CD14-positive monocyte (primary cell): ENCODE results near the gene MTFMT. TPM values are rescaled to one million over a fixed set of nuclear protein-coding genes. Genes with fewer than 3 reads are reported as not detected.

Experiments
- DNase-seq, 3 donors: peaks; one replicate each; pipeline ENCODE4 v3.0.0-alpha.2; 2011 to 2022
- H2AFZ ChIP-seq: 2 replicates; pipeline ENCODE4 v1.6.0; 2012; ENCODE audit warnings: mild to moderate bottlenecking, low read depth, low read length, inconsistent platforms; ENCODE audit not compliant: insufficient read depth, poor library complexity, severe bottlenecking
- H3K27ac ChIP-seq, 2 donors: 1 replicate in 1 of 2; 2 replicates in 1 of 2; pipeline ENCODE4 v1.5.1; 2012 to 2013; ENCODE audit warnings: low read length in 2 of 2, control low read depth in 1 of 2, inconsistent platforms in 1 of 2, low read depth in 1 of 2, mild to moderate bottlenecking in 1 of 2
- H3K27me3 ChIP-seq, 2 donors: one replicate each; pipeline versions ENCODE4 v1.6.0 to v1.6.1; 2011 to 2013; ENCODE audit warnings: low read length in 2 of 2; ENCODE audit not compliant: control insufficient read depth in 2 of 2, insufficient read depth in 2 of 2
- H3K36me3 ChIP-seq, 2 donors: replicated peaks in 1 of 2; 1 replicate in 1 of 2; 2 replicates in 1 of 2; pipeline versions ENCODE4 v1.5.1 to v1.6.1; 2012 to 2013; ENCODE audit warnings: low read length in 2 of 2, control low read depth in 1 of 2, inconsistent platforms in 1 of 2, mild to moderate bottlenecking in 1 of 2; ENCODE audit not compliant: insufficient read depth in 2 of 2, control insufficient read depth in 1 of 2
- H3K4me1 ChIP-seq, 2 donors: 1 replicate in 1 of 2; 2 replicates in 1 of 2; pipeline versions ENCODE4 v1.5.1 to v1.6.1; 2012 to 2013; ENCODE audit warnings: low read length in 2 of 2, control low read depth in 1 of 2, inconsistent platforms in 1 of 2, mild to moderate bottlenecking in 1 of 2, moderate library complexity in 1 of 2; ENCODE audit not compliant: insufficient read depth in 2 of 2, control insufficient read depth in 1 of 2
- H3K4me2 ChIP-seq: replicated peaks from 2 replicates; pipeline ENCODE3; 2012; ENCODE audit warnings: low read length, moderate library complexity, mild to moderate bottlenecking; ENCODE audit not compliant: poor library complexity, severe bottlenecking; ENCODE audit errors: extremely low read depth
- H3K4me3 ChIP-seq, 3 experiments: fragments of 200-600 bp in 1 of 3; sonication (generic) in 1 of 3; replicated peaks in 1 of 3; 1 replicate in 2 of 3; 2 replicates in 1 of 3; pipeline ENCODE4 v1.5.1; 2011 to 2013; ENCODE audit warnings: low read length in 3 of 3, mild to moderate bottlenecking in 3 of 3, control low read depth in 2 of 3, low read depth in 2 of 3, inconsistent platforms in 1 of 3, moderate library complexity in 1 of 3
- H3K79me2 ChIP-seq: 2 replicates; pipeline ENCODE4 v1.6.0; 2012; ENCODE audit warnings: mild to moderate bottlenecking, control low read depth, inconsistent platforms, low read length, moderate library complexity; ENCODE audit not compliant: insufficient read depth
- H3K9ac ChIP-seq: 2 replicates; pipeline ENCODE4 v1.6.0; 2017; ENCODE audit warnings: low read length, mild to moderate bottlenecking; ENCODE audit not compliant: insufficient read depth, poor library complexity, severe bottlenecking
- H3K9me3 ChIP-seq, 2 donors: replicated peaks in 1 of 2; 1 replicate in 1 of 2; 2 replicates in 1 of 2; pipeline versions ENCODE4 v1.5.1 to v1.6.1; 2012 to 2013; ENCODE audit warnings: low read length in 2 of 2, control low read depth in 1 of 2; ENCODE audit not compliant: control insufficient read depth in 1 of 2, insufficient read depth in 1 of 2
- H4K20me1 ChIP-seq: 2 replicates; pipeline ENCODE4 v1.6.0; 2012; ENCODE audit warnings: mild to moderate bottlenecking, low read length, control low read depth, moderate library complexity; ENCODE audit not compliant: insufficient read depth
- H3K27ac Mint-ChIP-seq, 7 donors: one replicate each; pipeline ENCODE4 v1.8.0; 2020; ENCODE audit warnings: mild to moderate bottlenecking in 7 of 7, mixed read lengths in 7 of 7, moderate library complexity in 6 of 7, inconsistent platforms in 2 of 7
- H3K27me3 Mint-ChIP-seq, 3 donors: one replicate each; pipeline ENCODE4 v1.8.0; 2021 to 2022; ENCODE audit warnings: low read depth in 3 of 3, mild to moderate bottlenecking in 3 of 3, mixed read lengths in 3 of 3, moderate library complexity in 3 of 3, inconsistent platforms in 1 of 3
- H3K36me3 Mint-ChIP-seq, 2 donors: one replicate each; pipeline ENCODE4 v1.8.0; 2020; ENCODE audit warnings: mixed read lengths in 2 of 2, inconsistent platforms in 1 of 2, mild to moderate bottlenecking in 1 of 2
- H3K4me1 Mint-ChIP-seq: one replicate; pipeline ENCODE4 v1.8.0; 2020; ENCODE audit warnings: mild to moderate bottlenecking, mixed read lengths
- H3K4me3 Mint-ChIP-seq, 2 donors: one replicate each; pipeline ENCODE4 v1.8.0; 2020; ENCODE audit warnings: mild to moderate bottlenecking in 2 of 2, mixed read lengths in 2 of 2, moderate library complexity in 1 of 2
- H3K9me3 Mint-ChIP-seq, 7 donors: one replicate each; pipeline ENCODE4 v1.8.0; 2020 to 2022; ENCODE audit warnings: mixed read lengths in 7 of 7, mild to moderate bottlenecking in 6 of 7, moderate library complexity in 6 of 7, inconsistent platforms in 2 of 7
- CTCF ChIP-seq: fragments of 200-600 bp; IDR thresholded peaks from one replicate; pipeline ENCODE4 v1.8.0; 2022; ENCODE audit warnings: antibody characterized with exemption, mild to moderate bottlenecking
- WGBS: methylation state at CpG from one replicate; pipeline ENCODE4 v1.1.5; 2013; ENCODE audit warnings: missing lambda C conversion rate; ENCODE audit not compliant: insufficient coverage; 5-methylcytosine and 5-hydroxymethylcytosine counted together
- intact Hi-C, 2 donors: fragments of 100-400 bp; cut with micrococcal nuclease; formaldehyde crosslinking; loops; one replicate each; pipeline versions ENCODE4 v1.15.0 to v1.15.1; 2023
- polyA plus RNA-seq, 3 donors: library from polyadenylated mRNA; depleted of rRNA in 1 of 3; unstranded in 2 of 3; stranded (reverse) in 1 of 3; fragments of 300-500 nt in 2 of 3; fragments of >200 nt in 1 of 3; fragmentation: Illumina TruSeq in 2 of 3; gene quantifications; 1 replicate in 2 of 3; 2 replicates in 1 of 3; pipeline ENCODE4 v1.2.3, GENCODE V29; 2012 to 2021

The MTFMT gene
- polyA plus RNA-seq, 3 donors = 5.1 to 10.8 (median 9.0) TPM

GRCh38 chr15:65068403-65068788, 39.0 kb upstream of the MTFMT start:
- Mint-ChIP-seq H3K9me3 (peaks cover 0 to 7% (median 0%) of the 10 kb centered on the region in 7 donors), H3K4me1 (peaks cover 3% of the 10 kb centered on the region)
- WGBS = 100% methylated on average over 1 of the region's 3 CpGs

GRCh38 chr15:65067645-65068402, 38.4 kb upstream of the MTFMT start, which contains the start of gene RASL12:
Gene RASL12, minus strand, starts transcription at chr15:65067991. Its CDS starts 156 bp downstream, at chr15:65067835.
- H2AFZ ChIP-seq = no peak within 1 kb of the TSS
- DNase-seq = no peak
- WGBS = 9% methylated on average over 58 of the region's 66 CpGs
- Mint-ChIP-seq H3K27ac (no peak within 1 kb of the TSS), H3K9me3 (peaks cover 0 to 7% (median 0%) of the 10 kb centered on the region in 7 donors), H3K27me3 (peaks cover 42 to 57% (median 57%) of the 10 kb centered on the region in 3 donors), H3K36me3 (peaks cover 0 to 4% of the 10 kb centered on the region in 2 donors), H3K4me3 (peak within 1 kb of the TSS in 1 of 2 donors; percentile 84), H3K4me1 (peaks cover 3% of the 10 kb centered on the region)
- no peak for TF ChIP-seq CTCF
- H3K4me2 ChIP-seq = peak within 1 kb of the TSS; percentile 11
- H3K9me3 ChIP-seq = peaks cover 0 to 8% of the 10 kb centered on the region in 2 donors
- no peaks in the 10 kb centered on the region for H3K36me3 ChIP-seq
- no peak within 1 kb of the TSS for H3K4me3 ChIP-seq
- H3K9ac ChIP-seq = no peak within 1 kb of the TSS
- no peak within 1 kb of the TSS for H3K27ac ChIP-seq
- H3K79me2 ChIP-seq = no peaks in the 10 kb centered on the region
- H3K27me3 ChIP-seq = peaks cover 33 to 40% of the 10 kb centered on the region in 2 donors
- peaks cover 0 to 8% of the 10 kb centered on the region in 2 donors for H3K4me1 ChIP-seq
- no peaks in the 10 kb centered on the region for H4K20me1 ChIP-seq
- intact Hi-C loops = no loop called here

More at GRCh38 chr15:65068403-65068788, 39.0 kb upstream of the MTFMT start:
- no peaks in the 10 kb centered on the region for H4K20me1 ChIP-seq
- H3K79me2 ChIP-seq = no peaks in the 10 kb centered on the region
- no peak overlapping the region for H3K9ac ChIP-seq
- no peak for DNase-seq
- Mint-ChIP-seq H3K27ac (no peak overlapping the region), H3K36me3 (peaks cover 0 to 4% of the 10 kb centered on the region in 2 donors), H3K27me3 (peaks cover 42 to 57% (median 56%) of the 10 kb centered on the region in 3 donors), H3K4me3 (peak overlapping the region in 1 of 2 donors; percentile 63)
- H3K9me3 ChIP-seq = peaks cover 0 to 8% of the 10 kb centered on the region in 2 donors
- no peaks in the 10 kb centered on the region for H3K36me3 ChIP-seq
- no peak overlapping the region for H2AFZ ChIP-seq
- no peak for TF ChIP-seq CTCF
- peaks cover 0 to 8% of the 10 kb centered on the region in 2 donors for H3K4me1 ChIP-seq
- peaks cover 33 to 40% of the 10 kb centered on the region in 2 donors for H3K27me3 ChIP-seq
- no peak overlapping the region for H3K4me2 ChIP-seq
- intact Hi-C loops = no loop called here
- no peak overlapping the region for H3K27ac ChIP-seq
- no peak overlapping the region for H3K4me3 ChIP-seq
